Stimulated activated CD4-positive, alpha-beta T cell treated with anti-CD3 and anti-CD28 coated beads, TNF-alpha, amount 100 ng/mL, for 4 hours (primary cell): ENCODE measurements around the gene SVBP.
"Not testable (repeated sequence)": the region's sequence is repeated elsewhere in the genome, so short reads cannot be mapped to it uniquely, and the experiment has no call there.

Experiments
- DNase-seq, 3 experiments: peaks; one replicate each; pipeline ENCODE4 v3.0.0-alpha.2; 2020; ENCODE audit warnings: low read depth in 3 of 3

The SVBP gene

GRCh38 chr1:42816585-42817439, at the start of gene SVBP, which contains the start of gene ERMAP:
TSS of gene SVBP (minus strand) at chr1:42817397. CDS start at chr1:42816544, 853 bp downstream.
TSS of gene ERMAP (plus strand) at chr1:42817122. CDS start at chr1:42830449, 13,327 bp downstream.
- DNase-seq: peak; percentile 94 to 96 (median 95)

- no peak for DNase-seq
Measured at GRCh38 chr1:42866549-42866948, 49.4 kb upstream of the SVBP start.

- DNase-seq: no peak
Measured at GRCh38 chr1:42861014-42861399, 43.8 kb upstream of the SVBP start.

GRCh38 chr1:42860339-42861013, 43.3 kb upstream of the SVBP start:
- no peak for DNase-seq

- not testable (repeated sequence) for DNase-seq
Measured at GRCh38 chr1:42859366-42859765, 42.2 kb upstream of the SVBP start.

GRCh38 chr1:42856554-42856953, 39.4 kb upstream of the SVBP start:
- DNase-seq: not testable (repeated sequence)

- DNase-seq: no peak
Measured at GRCh38 chr1:42853116-42853884, 36.1 kb upstream of the SVBP start.

GRCh38 chr1:42852608-42852980, 35.4 kb upstream of the SVBP start:
- DNase-seq: no peak

GRCh38 chr1:42851960-42852607, 34.9 kb upstream of the SVBP start:
- DNase-seq: no peak

GRCh38 chr1:42851420-42851819, 34.2 kb upstream of the SVBP start:
- no peak for DNase-seq

- no peak for DNase-seq
Measured at GRCh38 chr1:42849944-42850343, 32.7 kb upstream of the SVBP start.

- DNase-seq: no peak
Measured at GRCh38 chr1:42848823-42849537, 31.8 kb upstream of the SVBP start.

- no peak for DNase-seq
Measured at GRCh38 chr1:42847721-42848460, 30.7 kb upstream of the SVBP start.

- no peak for DNase-seq
Measured at GRCh38 chr1:42847111-42847595, 30.0 kb upstream of the SVBP start.

- DNase-seq: peak; percentile 51 to 79 (median 79)
Measured at GRCh38 chr1:42846257-42847110, 29.3 kb upstream of the SVBP start, which contains the start of gene ZNF691. TSS of gene ZNF691 (plus strand) at chr1:42846613. CDS start at chr1:42849659, 3,046 bp downstream.

GRCh38 chr1:42845866-42846256, 28.7 kb upstream of the SVBP start:
- no peak for DNase-seq

GRCh38 chr1:42845193-42845592, 28.0 kb upstream of the SVBP start:
- no peak for DNase-seq

- DNase-seq: no peak
Measured at GRCh38 chr1:42844592-42845140, 27.5 kb upstream of the SVBP start.
